Adrenal gland (tissue), 12 donors: ENCODE data around the gene KPNA1. TPM values are rescaled to one million over a fixed set of nuclear protein-coding genes. Genes with fewer than 3 reads are reported as not detected.

Source experiments
- DNase-seq, 7 donors: peaks; one replicate each; pipeline ENCODE4 v3.0.0-alpha.2; 2019 to 2020
- H3K27ac ChIP-seq, 5 donors: fragments of 200-600 bp; sonication (generic) in 4 of 5; 1 replicate in 3 of 5; 2 replicates in 2 of 5; pipeline versions ENCODE4 v1.5.1 to v1.8.0; 2016 to 2020; ENCODE audit warnings: mild to moderate bottlenecking in 1 of 5
- H3K27me3 ChIP-seq: fragments of 200-600 bp; 2 replicates; pipeline ENCODE4 v1.8.0; 2021
- H3K36me3 ChIP-seq, 2 donors: fragments of 200-600 bp; replicated peaks in 1 of 2; 1 replicate in 1 of 2; 2 replicates in 1 of 2; pipeline versions ENCODE4 v1.5.1 to v1.8.0; 2018 to 2022
- H3K4me1 ChIP-seq, 2 donors: fragments of 200-600 bp; replicated peaks in 1 of 2; 1 replicate in 1 of 2; 2 replicates in 1 of 2; pipeline versions ENCODE4 v1.5.1 to v1.8.0; 2018 to 2021
- H3K4me3 ChIP-seq, 4 donors: fragments of 200-600 bp; sonication (generic) in 3 of 4; one replicate each; pipeline ENCODE4 v1.5.1; 2016 to 2018
- H3K9me3 ChIP-seq, 3 donors: fragments of 200-600 bp; sonication (generic) in 1 of 3; replicated peaks in 1 of 3; 1 replicate in 2 of 3; 2 replicates in 1 of 3; pipeline versions ENCODE4 v1.5.1 to v1.8.0; 2016 to 2021
- CTCF ChIP-seq, 6 experiments: fragments of 450-650 bp in 4 of 6; fragments of 200-600 bp in 2 of 6; sonication (generic) in 1 of 6; IDR thresholded peaks; 1 replicate in 5 of 6; 2 replicates in 1 of 6; pipeline versions ENCODE4 v1.5.1 to v1.8.0; 2016 to 2021; ENCODE audit warnings: antibody characterized with exemption in 6 of 6, mild to moderate bottlenecking in 2 of 6, moderate library complexity in 1 of 6
- POLR2A ChIP-seq, 2 donors: fragments of 450-650 bp; IDR thresholded peaks; one replicate each; pipeline ENCODE4 v1.6.1; 2017; ENCODE audit warnings: antibody characterized with exemption in 2 of 2, mild to moderate bottlenecking in 2 of 2, moderate library complexity in 1 of 2
- WGBS, 4 donors: extraction: QIAGEN DNeasy Blood & Tissue Kit in 2 of 4; methylation state at CpG; one replicate each; pipeline versions ENCODE4 v1.1.5 to v1.1.7; 2013 to 2017; 5-methylcytosine and 5-hydroxymethylcytosine counted together
- intact Hi-C, 2 donors: fragments of 100-400 bp; cut with DNase I; formaldehyde crosslinking; loops; one replicate each; pipeline versions ENCODE4 v1.14.1 to v1.15.0; 2022 to 2023
- polyA plus RNA-seq, 3 donors: library from polyadenylated mRNA; stranded (reverse); fragments of 200-250 nt in 2 of 3; fragments of 350-450 nt in 1 of 3; fragmentation: Illumina TruSeq in 1 of 3; extraction: RNeasy Lipid Tissue Mini Kit (QIAGEN cat#74804) in 1 of 3; gene quantifications; one replicate each; pipeline ENCODE4 v1.2.3, GENCODE V29; 2013 to 2014
- total RNA-seq, 9 donors: library from RNA; depleted of rRNA in 4 of 9; stranded (reverse); fragments of >200 nt in 4 of 9; fragments of 120-200 nt in 1 of 9; fragmentation: NEBNext Ultra II Directional in 1 of 9; extraction: Animal tissue kit (Norgen Biotek cat#: 25700) in 1 of 9; gene quantifications; one replicate each; pipeline versions ENCODE4 v1.1.0 to v1.2.4, GENCODE V29; 2013 to 2023
- donor health status: healthy with polysubstance abuse.
- donor health status: Bipolar disorder and iron deficiency.
- donor health status: DM: yes; HTN: yes; CAD: no.
- donor health status: DM: no; HTN: no; CAD: no.
- donor health status: DM: no; HTN: no; CAD: no.
- donor health status: DM: yes; HTN: yes; CAD: no.

The KPNA1 gene
- total and polyA plus RNA-seq, 12 donors = 12.1 to 164 (median 44.0) TPM

GRCh38 chr3:122496508-122496907 is 18.2 kb downstream of the KPNA1 start:
- no peak overlapping the region for H3K4me3 ChIP-seq
- H3K4me1 ChIP-seq = peaks cover 0 to 17% of the 10 kb centered on the region in 2 donors
- WGBS, 4 donors = 74 to 86% (median 79%) methylated on average over 2 of the region's 2 CpGs
- H3K27me3 ChIP-seq = no peaks in the 10 kb centered on the region
- no peak for DNase-seq
- H3K9me3 ChIP-seq = no peaks in the 10 kb centered on the region
- intact Hi-C loops = no loop called here
- TF ChIP-seq CTCF (IDR thresholded peaks at IDR 0.05) = no peak
- TF ChIP-seq POLR2A (IDR thresholded peaks at IDR 0.05) = no peak
- peaks cover 0 to 33% of the 10 kb centered on the region in 2 donors for H3K36me3 ChIP-seq
- H3K27ac ChIP-seq = no peak overlapping the region

DNA sequence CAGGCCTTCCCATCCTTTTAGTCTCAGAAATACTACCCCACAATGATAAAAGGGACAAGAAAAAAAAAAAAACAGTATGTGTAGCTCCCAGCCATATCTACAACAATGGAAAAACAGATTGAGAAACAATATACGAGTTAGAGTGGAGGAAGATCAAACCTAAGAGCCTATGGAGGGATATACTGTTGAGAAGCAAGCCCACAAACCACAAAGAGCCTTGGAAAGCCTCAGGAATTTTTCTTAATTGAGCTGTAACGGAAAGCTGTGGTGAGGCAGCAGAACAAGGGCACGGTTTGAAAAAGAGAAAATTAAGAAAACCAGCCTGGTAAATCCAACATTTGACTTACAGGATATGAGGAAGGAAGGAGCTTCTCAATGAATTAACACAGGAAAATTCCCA is 21.4 kb downstream of the KPNA1 start:
- 84 to 95% (median 87%) methylated on average over 3 of the region's 3 CpGs for WGBS, 4 donors
- no peak overlapping the region for H3K4me3 ChIP-seq
- no peak for TF ChIP-seq CTCF (IDR thresholded peaks at IDR 0.05)
- no peak for TF ChIP-seq POLR2A (IDR thresholded peaks at IDR 0.05)
- no peaks in the 10 kb centered on the region for H3K27me3 ChIP-seq
- H3K4me1 ChIP-seq = peaks cover 0 to 17% of the 10 kb centered on the region in 2 donors
- H3K9me3 ChIP-seq = no peaks in the 10 kb centered on the region
- peaks cover 0 to 37% of the 10 kb centered on the region in 2 donors for H3K36me3 ChIP-seq
- H3K27ac ChIP-seq = peak overlapping the region in 1 of 5 donors; percentile 26
- intact Hi-C loops = no loop called here
- no peak for DNase-seq

DNA sequence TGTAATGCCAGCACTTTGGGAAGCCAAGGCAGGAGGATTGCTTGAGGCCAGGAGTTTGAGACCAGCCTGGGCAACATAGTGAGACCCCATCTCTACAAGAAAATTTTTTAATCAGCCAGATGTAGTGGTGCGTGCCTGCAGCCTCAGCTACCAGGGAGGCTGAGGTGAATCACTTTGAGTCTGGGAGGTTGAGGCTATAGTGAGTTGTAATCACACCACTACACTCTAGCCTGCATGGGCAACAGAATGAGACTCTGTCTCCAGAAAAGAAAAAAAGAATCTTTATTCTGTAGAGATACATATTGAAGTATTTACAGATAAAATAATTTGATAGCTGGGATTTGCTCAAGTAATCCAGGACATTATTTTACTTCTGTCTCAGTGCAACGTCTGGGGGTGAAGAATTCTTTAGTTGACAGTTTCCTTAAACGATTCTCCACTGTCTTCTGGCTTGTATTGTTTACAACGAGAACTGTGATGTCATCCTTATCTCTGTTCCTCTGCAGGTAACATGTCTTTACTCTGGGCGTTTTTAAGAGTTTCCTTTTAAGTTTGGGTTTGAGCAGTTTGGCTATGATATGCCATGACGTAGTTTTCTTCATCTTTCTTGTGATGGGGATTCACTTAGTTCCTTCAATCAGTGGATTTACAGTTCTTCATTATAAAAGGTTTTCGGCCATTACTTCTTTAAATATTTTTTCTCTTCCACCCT is 26.3 kb downstream of the KPNA1 start:
- Histone ChIP-seq H3K9me3 (no peaks in the 10 kb centered on the region), H3K4me1 (peaks cover 0 to 14% of the 10 kb centered on the region in 2 donors), H3K36me3 (peaks cover 0 to 14% of the 10 kb centered on the region in 2 donors), H3K27me3 (no peaks in the 10 kb centered on the region), H3K4me3 (no peak overlapping the region), H3K27ac (no peak overlapping the region)
- no peak for TF ChIP-seq POLR2A (IDR thresholded peaks at IDR 0.05)
- WGBS, 4 donors = 82 to 86% (median 84%) methylated on average over 7 of the region's 7 CpGs
- no peak for DNase-seq
- intact Hi-C loops = no loop called here

DNA sequence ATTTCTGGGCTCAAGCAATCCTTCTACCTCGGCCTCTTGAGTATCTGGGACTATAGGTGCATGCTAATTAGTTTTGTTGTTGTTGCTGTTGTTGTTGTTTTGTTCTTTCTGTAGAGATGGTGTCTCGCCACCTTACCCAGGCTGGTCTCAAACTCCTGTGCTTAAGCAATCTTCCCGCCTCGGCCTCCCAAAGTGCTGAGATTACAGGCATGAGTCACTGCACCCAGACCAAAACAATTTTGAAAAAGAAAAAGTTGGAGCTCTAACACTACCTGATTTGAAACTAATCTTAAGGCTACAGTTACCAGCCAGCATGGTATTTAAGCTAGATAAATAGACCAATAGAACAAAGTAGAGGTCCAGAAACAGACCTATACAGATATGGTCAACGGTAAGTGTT is 29.8 kb downstream of the KPNA1 start:
- intact Hi-C loops = no loop called here
- Histone ChIP-seq H3K4me3 (no peak overlapping the region), H3K9me3 (no peaks in the 10 kb centered on the region), H3K4me1 (peaks cover 0 to 29% of the 10 kb centered on the region in 2 donors), H3K27ac (peak overlapping the region in 1 of 5 donors; percentile 40), H3K36me3 (no peaks in the 10 kb centered on the region), H3K27me3 (no peaks in the 10 kb centered on the region)
- peak in 5 of 7 donors; percentile 34 to 59 (median 56) for DNase-seq
- TF ChIP-seq POLR2A (IDR thresholded peaks at IDR 0.05) (no peak), CTCF (IDR thresholded peaks at IDR 0.05) (no peak)
- 62 to 93% (median 68%) methylated on average over 4 to 5 of the region's 5 CpGs for WGBS, 4 donors

- no peaks in the 10 kb centered on the region for H3K27me3 ChIP-seq
- no peaks in the 10 kb centered on the region for H3K9me3 ChIP-seq
- H3K36me3 ChIP-seq = no peaks in the 10 kb centered on the region
- no peak overlapping the region for H3K27ac ChIP-seq
- TF ChIP-seq POLR2A (IDR thresholded peaks at IDR 0.05) (no peak), CTCF (IDR thresholded peaks at IDR 0.05) (no peak)
- no peak overlapping the region for H3K4me3 ChIP-seq
- DNase-seq = no peak
- WGBS, 4 donors = 95 to 96% (median 96%) methylated on average over 3 of the region's 3 CpGs
- H3K4me1 ChIP-seq = peaks cover 0 to 31% of the 10 kb centered on the region in 2 donors
- intact Hi-C loops = no loop called here
Measured at GRCh38 chr3:122481390-122481789, 33.3 kb downstream of the KPNA1 start.
